ENCODE data around the gene RBFA.

DNA sequence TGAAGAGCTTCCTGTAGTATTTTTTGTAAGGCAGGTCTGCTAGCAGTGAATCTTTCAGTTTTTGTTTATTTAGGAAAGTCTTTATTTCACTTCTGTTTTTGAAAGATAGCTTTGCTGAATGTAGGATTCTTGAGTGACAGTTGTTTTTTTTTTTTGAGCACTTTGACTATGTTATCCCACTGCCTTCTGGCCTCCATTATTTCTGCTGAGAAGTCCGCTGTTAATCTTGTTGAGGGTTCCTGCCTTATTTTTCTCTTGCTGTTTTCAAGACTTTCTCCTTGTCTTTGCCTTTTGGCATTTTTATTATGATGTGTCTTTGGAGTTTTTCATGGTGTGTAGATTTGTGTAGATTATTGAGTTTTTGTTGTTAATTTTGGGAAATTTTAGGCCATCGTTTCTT lies 21.9 kb downstream of the RBFA start:
- TF ChIP-seq, protein P1, sequence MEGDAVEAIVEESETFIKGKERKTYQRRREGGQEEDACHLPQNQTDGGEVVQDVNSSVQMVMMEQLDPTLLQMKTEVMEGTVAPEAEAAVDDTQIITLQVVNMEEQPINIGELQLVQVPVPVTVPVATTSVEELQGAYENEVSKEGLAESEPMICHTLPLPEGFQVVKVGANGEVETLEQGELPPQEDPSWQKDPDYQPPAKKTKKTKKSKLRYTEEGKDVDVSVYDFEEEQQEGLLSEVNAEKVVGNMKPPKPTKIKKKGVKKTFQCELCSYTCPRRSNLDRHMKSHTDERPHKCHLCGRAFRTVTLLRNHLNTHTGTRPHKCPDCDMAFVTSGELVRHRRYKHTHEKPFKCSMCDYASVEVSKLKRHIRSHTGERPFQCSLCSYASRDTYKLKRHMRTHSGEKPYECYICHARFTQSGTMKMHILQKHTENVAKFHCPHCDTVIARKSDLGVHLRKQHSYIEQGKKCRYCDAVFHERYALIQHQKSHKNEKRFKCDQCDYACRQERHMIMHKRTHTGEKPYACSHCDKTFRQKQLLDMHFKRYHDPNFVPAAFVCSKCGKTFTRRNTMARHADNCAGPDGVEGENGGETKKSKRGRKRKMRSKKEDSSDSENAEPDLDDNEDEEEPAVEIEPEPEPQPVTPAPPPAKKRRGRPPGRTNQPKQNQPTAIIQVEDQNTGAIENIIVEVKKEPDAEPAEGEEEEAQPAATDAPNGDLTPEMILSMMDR (conservative IDR thresholded peaks at IDR 0.05) = no peak
- TF ChIP-seq EZH2 (IDR thresholded peaks at IDR 0.05; ENCODE audit: low read depth) = no peak
